Fibroblast of skin of left quadriceps (primary cell): ENCODE data around the gene SNRK.

Source experiments
- DNase-seq, 2 experiments: peaks; one replicate each; pipeline ENCODE4 v3.0.0-alpha.2; 2013; ENCODE audit warnings: low read depth in 2 of 2

The SNRK gene

GRCh38 chr3:43309372-43310305, 23.3 kb downstream of the SNRK start:
- DNase-seq = no peak

GRCh38 chr3:43316783-43317460, 30.6 kb downstream of the SNRK start:
- DNase-seq = no peak

- no peak for DNase-seq
These were observed 31.3 kb downstream of the SNRK start for GRCh38 chr3:43317461-43318316.

- DNase-seq = no peak
These were observed 33.0 kb downstream of the SNRK start for GRCh38 chr3:43319376-43319775.

- DNase-seq = no peak
These were observed 33.5 kb downstream of the SNRK start for GRCh38 chr3:43319794-43320193.

GRCh38 chr3:43320288-43320687, 33.9 kb downstream of the SNRK start:
- DNase-seq = no peak

GRCh38 chr3:43323541-43323940, 37.2 kb downstream of the SNRK start:
- no peak for DNase-seq

- DNase-seq = no peak
These were observed 40.7 kb downstream of the SNRK start for GRCh38 chr3:43326891-43327581.

- no peak for DNase-seq
These were observed 41.2 kb downstream of the SNRK start for GRCh38 chr3:43327582-43327979.

GRCh38 chr3:43328653-43329052, 42.3 kb downstream of the SNRK start:
- no peak for DNase-seq

GRCh38 chr3:43330981-43331380, 44.6 kb downstream of the SNRK start:
- peak; percentile 32 to 42 for DNase-seq

GRCh38 chr3:43331381-43331780, 45.0 kb downstream of the SNRK start:
- DNase-seq = no peak

- no peak for DNase-seq
These were observed 48.6 kb downstream of the SNRK start for GRCh38 chr3:43334976-43335375.

GRCh38 chr3:43335799-43336198, 49.5 kb downstream of the SNRK start:
- no peak for DNase-seq

- DNase-seq = no peak
These were observed 52.0 kb downstream of the SNRK start for GRCh38 chr3:43338295-43338694.

- DNase-seq = no peak
These were observed 54.1 kb downstream of the SNRK start for GRCh38 chr3:43340403-43340802.

GRCh38 chr3:43341788-43342187, 55.4 kb downstream of the SNRK start:
- DNase-seq = no peak

- DNase-seq = no peak
These were observed 56.8 kb downstream of the SNRK start for GRCh38 chr3:43343185-43343584.

- DNase-seq = no peak
These were observed 57.5 kb downstream of the SNRK start for GRCh38 chr3:43343815-43344214.

GRCh38 chr3:43344520-43344919, 58.2 kb downstream of the SNRK start:
- no peak for DNase-seq

GRCh38 chr3:43345246-43345645, 58.9 kb downstream of the SNRK start:
- DNase-seq = no peak

- DNase-seq = no peak
These were observed 59.5 kb downstream of the SNRK start for GRCh38 chr3:43345877-43346276.
